ENCODE results near the gene FGD3.

FGD3 gene

DNA sequence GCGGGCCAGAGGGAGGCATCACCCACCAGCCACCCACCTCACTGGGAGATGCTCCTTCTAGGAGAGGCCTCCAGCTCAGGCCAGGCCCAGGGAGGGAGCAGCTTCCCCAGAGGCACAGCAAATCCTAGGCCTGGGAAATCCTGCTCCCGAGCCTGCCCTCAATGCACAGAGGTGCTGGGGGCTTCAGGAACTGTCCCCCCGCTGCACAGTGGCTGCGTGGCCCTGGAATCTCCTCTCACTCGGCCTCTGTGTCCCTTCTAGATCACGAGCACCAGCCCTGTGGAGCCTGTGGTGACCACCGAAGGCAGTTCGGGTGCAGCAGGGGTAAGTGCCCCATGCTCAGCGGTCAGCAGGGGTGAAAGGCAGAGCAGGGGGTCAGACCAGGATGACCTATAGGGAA, 74.7 kb downstream of the FGD3 start:
- DNase-seq (ENCODE audit: low read depth): no peak
- TF ChIP-seq, protein P1, sequence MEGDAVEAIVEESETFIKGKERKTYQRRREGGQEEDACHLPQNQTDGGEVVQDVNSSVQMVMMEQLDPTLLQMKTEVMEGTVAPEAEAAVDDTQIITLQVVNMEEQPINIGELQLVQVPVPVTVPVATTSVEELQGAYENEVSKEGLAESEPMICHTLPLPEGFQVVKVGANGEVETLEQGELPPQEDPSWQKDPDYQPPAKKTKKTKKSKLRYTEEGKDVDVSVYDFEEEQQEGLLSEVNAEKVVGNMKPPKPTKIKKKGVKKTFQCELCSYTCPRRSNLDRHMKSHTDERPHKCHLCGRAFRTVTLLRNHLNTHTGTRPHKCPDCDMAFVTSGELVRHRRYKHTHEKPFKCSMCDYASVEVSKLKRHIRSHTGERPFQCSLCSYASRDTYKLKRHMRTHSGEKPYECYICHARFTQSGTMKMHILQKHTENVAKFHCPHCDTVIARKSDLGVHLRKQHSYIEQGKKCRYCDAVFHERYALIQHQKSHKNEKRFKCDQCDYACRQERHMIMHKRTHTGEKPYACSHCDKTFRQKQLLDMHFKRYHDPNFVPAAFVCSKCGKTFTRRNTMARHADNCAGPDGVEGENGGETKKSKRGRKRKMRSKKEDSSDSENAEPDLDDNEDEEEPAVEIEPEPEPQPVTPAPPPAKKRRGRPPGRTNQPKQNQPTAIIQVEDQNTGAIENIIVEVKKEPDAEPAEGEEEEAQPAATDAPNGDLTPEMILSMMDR (IDR thresholded peaks at IDR 0.05; ENCODE audit: low read depth, low read length, missing control alignments): no peak
- in situ Hi-C loops (cut with HindIII; ENCODE audit: low sequenced_read_pairs): no loop called here

DNA sequence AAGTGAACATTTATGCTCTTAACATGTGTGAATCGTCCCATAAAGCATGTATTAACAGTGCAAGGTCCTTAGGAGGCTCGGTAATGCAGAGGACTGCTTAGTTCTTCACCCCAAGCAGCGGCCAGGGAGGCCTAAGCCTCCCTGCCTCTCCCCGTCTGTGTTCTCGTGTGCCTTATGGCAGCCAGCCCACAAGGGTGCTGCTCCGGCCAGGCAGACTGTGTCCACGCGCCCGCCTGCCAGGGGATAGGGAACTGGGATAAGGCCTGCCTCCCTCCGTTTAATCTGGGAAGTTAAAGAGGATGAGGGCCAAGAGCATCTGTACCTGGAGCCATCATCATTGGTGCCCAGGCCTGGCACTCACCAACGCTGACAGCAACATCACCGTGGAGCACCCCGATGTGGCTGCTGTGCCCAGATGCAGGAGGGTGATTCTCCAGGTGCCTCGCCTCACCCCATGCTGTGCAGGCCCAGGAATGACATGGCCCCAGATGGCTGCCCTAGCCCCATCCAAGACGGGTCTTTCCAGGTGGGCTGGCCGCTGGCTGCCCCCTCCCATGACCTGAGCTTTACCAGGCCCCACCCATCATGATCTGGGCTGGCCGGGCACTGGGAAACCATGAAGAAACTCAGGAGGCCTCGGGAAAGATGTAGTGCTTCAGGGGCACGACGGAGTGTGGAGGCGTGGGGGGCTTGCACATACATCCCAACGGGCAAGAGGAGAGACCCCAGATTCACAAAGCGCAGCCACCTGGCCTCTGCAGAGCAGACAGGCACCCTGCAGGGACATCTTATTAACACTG, 75.6 kb downstream of the FGD3 start:
- no peak overlapping the region for H3K4me3 ChIP-seq (ENCODE audit: low read depth, low read length)
- in situ Hi-C loops (cut with HindIII; ENCODE audit: low sequenced_read_pairs): no loop called here
- DNase-seq (ENCODE audit: low read depth): no peak
- TF ChIP-seq, protein P1 (IDR thresholded peaks at IDR 0.05; ENCODE audit: low read depth, low read length, missing control alignments): no peak

More for the DNA sequence above, 74.7 kb downstream of the FGD3 start:
- no peak overlapping the region for H3K4me3 ChIP-seq (ENCODE audit: low read depth, low read length)

DNA sequence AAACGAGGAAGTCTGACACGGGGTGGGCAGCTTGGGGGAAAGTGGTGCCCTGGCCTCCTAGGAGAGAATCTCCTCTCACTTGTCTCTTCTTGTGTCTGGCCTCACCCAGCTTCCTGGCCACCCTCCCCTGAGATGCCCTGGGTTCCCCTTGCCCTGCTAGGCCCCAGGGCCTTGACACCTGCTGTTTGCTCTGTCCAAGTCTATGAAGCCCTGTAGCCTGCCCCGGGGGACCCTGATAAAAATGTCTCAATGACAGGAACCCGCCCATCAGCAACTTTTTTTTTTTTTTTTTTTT, 76.1 kb downstream of the FGD3 start:
- DNase-seq (ENCODE audit: low read depth): no peak
- TF ChIP-seq, protein P1 (IDR thresholded peaks at IDR 0.05; ENCODE audit: low read depth, low read length, missing control alignments): no peak
- H3K4me3 ChIP-seq (ENCODE audit: low read depth, low read length): no peak overlapping the region
- in situ Hi-C loops (cut with HindIII; ENCODE audit: low sequenced_read_pairs): no loop called here

DNA sequence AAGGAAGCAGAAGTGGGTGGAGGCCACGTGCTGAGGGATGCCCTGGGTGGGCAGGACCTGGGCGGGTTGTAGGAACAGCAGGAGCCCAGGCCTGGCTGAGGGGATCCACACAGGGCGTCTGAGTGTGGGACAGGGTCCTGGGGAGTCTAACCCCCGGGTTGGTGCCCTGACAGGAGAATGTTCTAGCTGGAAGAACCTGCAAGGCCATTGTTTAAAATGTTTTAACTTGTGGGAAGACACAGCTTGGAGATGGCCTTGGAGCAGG, 77.3 kb downstream of the FGD3 start:
- TF ChIP-seq, protein P1 (IDR thresholded peaks at IDR 0.05; ENCODE audit: low read depth, low read length, missing control alignments): no peak
- DNase-seq (ENCODE audit: low read depth): no peak
- H3K4me3 ChIP-seq (ENCODE audit: low read depth, low read length): no peak overlapping the region
- in situ Hi-C loops (cut with HindIII; ENCODE audit: low sequenced_read_pairs): no loop called here

DNA sequence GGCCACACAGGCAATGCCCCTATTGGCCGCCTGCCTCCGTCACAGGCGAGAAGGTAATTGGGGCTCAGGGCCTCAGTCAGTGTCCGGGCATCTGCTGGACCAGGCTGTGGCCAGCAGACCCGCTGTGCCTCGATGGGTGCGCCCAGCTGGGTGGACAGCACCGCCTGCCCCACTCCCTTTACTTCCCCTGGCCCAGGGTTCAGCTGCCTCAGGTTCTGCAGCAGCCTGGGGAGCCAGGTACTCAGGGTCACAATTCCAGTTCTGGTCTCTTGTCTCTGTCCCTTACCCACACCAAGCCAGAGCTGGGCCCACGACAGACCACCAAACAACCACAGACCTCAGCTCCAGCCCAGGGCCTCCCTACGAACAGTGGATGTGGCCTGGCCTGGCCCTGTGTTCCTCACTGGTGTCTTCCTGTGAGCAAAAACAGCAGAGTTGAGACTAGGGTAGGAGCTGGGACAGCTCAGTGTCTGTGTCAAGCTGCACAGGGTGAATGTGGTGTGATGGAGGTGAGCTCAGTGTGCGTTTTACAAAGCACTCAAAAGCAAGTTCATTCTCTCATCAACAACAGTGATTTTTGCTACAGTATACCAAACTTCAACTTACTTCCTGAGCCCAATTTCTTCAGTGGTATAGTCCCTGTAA, 77.8 kb downstream of the FGD3 start:
- TF ChIP-seq, protein P1 (IDR thresholded peaks at IDR 0.05; ENCODE audit: low read depth, low read length, missing control alignments): no peak
- no peak overlapping the region for H3K4me3 ChIP-seq (ENCODE audit: low read depth, low read length)
- in situ Hi-C loops (cut with HindIII; ENCODE audit: low sequenced_read_pairs): no loop called here
- DNase-seq (ENCODE audit: low read depth): no peak

DNA sequence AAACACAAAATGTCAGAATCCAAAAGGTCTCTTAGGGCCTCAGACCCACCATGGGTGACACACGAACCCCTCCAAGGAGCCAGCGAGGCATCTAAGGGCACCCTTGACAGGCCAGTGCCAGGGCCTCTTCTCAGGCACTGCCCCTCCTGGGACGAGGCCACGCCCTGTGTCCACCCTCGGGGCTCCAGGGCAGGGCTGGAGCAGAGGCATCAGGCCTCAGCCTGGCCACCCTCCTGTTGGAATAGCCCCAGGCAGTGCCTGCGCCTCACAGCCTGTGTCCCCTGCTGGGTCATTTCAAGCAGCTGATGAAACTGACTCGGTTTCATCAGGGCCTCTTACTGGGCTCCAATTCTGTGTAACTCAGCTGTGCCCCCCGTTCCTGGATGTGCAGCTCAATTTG, 78.4 kb downstream of the FGD3 start:
- TF ChIP-seq, protein P1 (IDR thresholded peaks at IDR 0.05; ENCODE audit: low read depth, low read length, missing control alignments): no peak
- no peak for DNase-seq (ENCODE audit: low read depth)
- in situ Hi-C loops (cut with HindIII; ENCODE audit: low sequenced_read_pairs): no loop called here
- H3K4me3 ChIP-seq (ENCODE audit: low read depth, low read length): no peak overlapping the region
